K562 (cell line): ENCODE results near the gene CPED1. TPM values are rescaled to one million over a fixed set of nuclear protein-coding genes. Genes with fewer than 3 reads are reported as not detected.

Experiments used
- HNRNPUL1 ChIP-seq: fragments of 200-400 bp; formaldehyde crosslinking; IDR thresholded peaks from 2 replicates; pipeline ENCODE4 v1.6.1; 2017; ENCODE audit warnings: low read length
- ILF3 ChIP-seq: fragments of 450-650 bp; IDR thresholded peaks from 2 replicates; pipeline ENCODE4 v1.6.1; 2018; ENCODE audit warnings: antibody characterized with exemption, mild to moderate bottlenecking, moderate library complexity, borderline replicate concordance
- MED1 ChIP-seq: sonication (generic); formaldehyde crosslinking; IDR thresholded peaks from 2 replicates; pipeline ENCODE4 v1.8.1; 2023; ENCODE audit warnings: missing genetic modification reagents, borderline replicate concordance
- RB1 ChIP-seq: fragments of 450-650 bp; IDR thresholded peaks from 2 replicates; pipeline ENCODE4 v1.6.1; 2017; ENCODE audit warnings: low read depth, mild to moderate bottlenecking
- SRSF1 ChIP-seq: fragments of 200-400 bp; formaldehyde crosslinking; IDR thresholded peaks from 2 replicates; pipeline ENCODE4 v1.6.1; 2017; ENCODE audit warnings: mild to moderate bottlenecking, low read depth, low read length, moderate library complexity
- TAF9B ChIP-seq: fragments of 450-650 bp; IDR thresholded peaks from 2 replicates; pipeline ENCODE4 v1.6.1; 2018; ENCODE audit warnings: mild to moderate bottlenecking; ENCODE audit not compliant: partially characterized antibody
- TBL1XR1 ChIP-seq, 2 experiments: IDR thresholded peaks; 2 replicates each; pipeline ENCODE4 v1.6.1; 2012; ENCODE audit warnings: improper control_type of control experiment in 2 of 2, low read length in 2 of 2, mild to moderate bottlenecking in 1 of 2
- TGIF2 ChIP-seq: sonication (generic); formaldehyde crosslinking; IDR thresholded peaks from 2 replicates; pipeline ENCODE4 v1.8.1; 2022; ENCODE audit warnings: mild to moderate bottlenecking, missing genetic modification reagents, moderate library complexity
- ZNF12 ChIP-seq: sonication (generic); formaldehyde crosslinking; IDR thresholded peaks from 2 replicates; pipeline ENCODE4 v1.4.0; 2020; ENCODE audit warnings: mild to moderate bottlenecking, missing genetic modification reagents
- ZNF507 ChIP-seq: conservative IDR thresholded peaks from 2 replicates; pipeline ENCODE4 v1.6.1; 2017; ENCODE audit warnings: missing genetic modification characterization, missing compliant biosample characterization
- ZNF644 ChIP-seq: fragments of 200-800 bp; sonication (Bioruptor generic); IDR thresholded peaks from 2 replicates; pipeline ENCODE4 v1.6.1; 2016; ENCODE audit warnings: low read depth, missing genetic modification characterization, missing compliant biosample characterization
- ZNF77 ChIP-seq: fragments of 250-450 bp; sonication (Bioruptor Pico); IDR thresholded peaks from 2 replicates; pipeline ENCODE4 v1.5.0; 2020
- ZNF780A ChIP-seq: fragments of 250-450 bp; sonication (Bioruptor Pico); IDR thresholded peaks from 2 replicates; pipeline ENCODE4 v1.5.0; 2021; ENCODE audit warnings: mild to moderate bottlenecking
- ZSCAN29 ChIP-seq: fragments of 450-650 bp; IDR thresholded peaks from 2 replicates; pipeline ENCODE4 v1.6.1; 2017
- polyA plus RNA-seq, 8 experiments: library from polyadenylated mRNA; depleted of rRNA in 4 of 8; stranded (reverse) in 5 of 8; unstranded in 3 of 8; fragments of >200 nt; fragmentation: Nextera tagmentation in 2 of 8; fragmentation: Illumina TruSeq in 1 of 8; extraction: Ambion mirVana in 2 of 8; extraction: Trizol in 1 of 8; gene quantifications; 2 replicates each; pipeline versions ENCODE4 v1.2.1 to v1.2.3, GENCODE V29; 2011 to 2014; ENCODE audit warnings: inconsistent platforms in 1 of 8, missing spikeins in 1 of 8
- total RNA-seq, 7 experiments: library from RNA; depleted of rRNA in 6 of 7; stranded (reverse); fragments of >200 nt in 6 of 7; fragmentation: Illumina TruSeq in 2 of 7; extraction: Trizol in 2 of 7; gene quantifications; 2 replicates each; pipeline versions ENCODE4 v1.2.1 to v1.2.3, GENCODE V29; 2011 to 2021; ENCODE audit warnings: low replicate concordance in 1 of 7
- TF ChIP-seq, protein P1 (sequence below): fragments of 450-650 bp; IDR thresholded peaks from 2 replicates; pipeline ENCODE4 v1.6.1; 2017; ENCODE audit warnings: antibody characterized with exemption, mild to moderate bottlenecking
- TF ChIP-seq, protein P2 (sequence below): sonication (generic); formaldehyde crosslinking; IDR thresholded peaks from 2 replicates; pipeline ENCODE4 v1.8.0; 2022; ENCODE audit warnings: mild to moderate bottlenecking, missing genetic modification reagents, borderline replicate concordance
- TF ChIP-seq, protein P3 (sequence below): fragments of 200-800 bp; sonication (Bioruptor generic); IDR thresholded peaks from 2 replicates; pipeline ENCODE4 v1.6.1; 2016; ENCODE audit warnings: missing genetic modification characterization, missing compliant biosample characterization

CPED1 gene
- total and polyA plus RNA-seq, 9 of the 15 experiments (the other 6 are each of a cell fraction or from before 2014, with no cell fraction given) = 195 to 393 (median 290) TPM

DNA sequence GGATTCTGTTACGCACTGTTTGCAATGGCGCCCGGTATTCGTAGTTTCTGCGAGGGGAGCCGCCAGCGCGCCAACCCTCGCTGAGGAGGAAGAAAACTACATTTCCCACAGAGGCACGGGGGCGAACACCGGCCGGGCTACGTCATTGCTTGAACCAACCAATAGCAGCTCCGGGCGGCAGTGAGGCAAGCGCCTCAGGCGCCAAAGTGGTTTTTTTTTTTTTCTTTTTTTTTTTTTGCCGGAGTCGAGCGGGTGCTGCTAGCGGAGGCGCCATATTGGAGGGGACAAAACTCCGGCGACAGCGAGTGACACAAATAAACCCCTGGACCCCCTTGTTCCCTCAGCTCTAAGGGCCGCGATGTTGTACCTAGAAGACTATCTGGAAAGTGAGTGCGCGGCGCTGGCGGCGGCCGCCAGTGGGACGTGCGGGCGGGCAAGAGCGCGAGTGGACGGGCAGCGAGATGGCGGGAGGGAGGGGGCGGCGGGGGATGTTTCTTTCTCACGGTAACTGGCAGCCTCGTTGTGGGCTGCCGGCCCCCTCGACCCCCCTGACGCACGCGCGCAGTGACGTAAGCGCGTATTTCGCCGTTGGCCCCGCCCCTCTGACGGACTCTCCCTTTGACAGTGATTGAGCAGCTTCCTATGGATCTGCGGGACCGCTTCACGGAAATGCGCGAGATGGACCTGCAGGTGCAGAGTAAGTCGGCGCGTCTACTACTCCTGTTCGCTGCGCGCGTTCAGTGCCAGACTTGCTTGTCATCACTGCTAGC is 37.8 kb upstream of the CPED1 start, which contains the start of gene ING3 (continued):
- TF ChIP-seq, protein P1, sequence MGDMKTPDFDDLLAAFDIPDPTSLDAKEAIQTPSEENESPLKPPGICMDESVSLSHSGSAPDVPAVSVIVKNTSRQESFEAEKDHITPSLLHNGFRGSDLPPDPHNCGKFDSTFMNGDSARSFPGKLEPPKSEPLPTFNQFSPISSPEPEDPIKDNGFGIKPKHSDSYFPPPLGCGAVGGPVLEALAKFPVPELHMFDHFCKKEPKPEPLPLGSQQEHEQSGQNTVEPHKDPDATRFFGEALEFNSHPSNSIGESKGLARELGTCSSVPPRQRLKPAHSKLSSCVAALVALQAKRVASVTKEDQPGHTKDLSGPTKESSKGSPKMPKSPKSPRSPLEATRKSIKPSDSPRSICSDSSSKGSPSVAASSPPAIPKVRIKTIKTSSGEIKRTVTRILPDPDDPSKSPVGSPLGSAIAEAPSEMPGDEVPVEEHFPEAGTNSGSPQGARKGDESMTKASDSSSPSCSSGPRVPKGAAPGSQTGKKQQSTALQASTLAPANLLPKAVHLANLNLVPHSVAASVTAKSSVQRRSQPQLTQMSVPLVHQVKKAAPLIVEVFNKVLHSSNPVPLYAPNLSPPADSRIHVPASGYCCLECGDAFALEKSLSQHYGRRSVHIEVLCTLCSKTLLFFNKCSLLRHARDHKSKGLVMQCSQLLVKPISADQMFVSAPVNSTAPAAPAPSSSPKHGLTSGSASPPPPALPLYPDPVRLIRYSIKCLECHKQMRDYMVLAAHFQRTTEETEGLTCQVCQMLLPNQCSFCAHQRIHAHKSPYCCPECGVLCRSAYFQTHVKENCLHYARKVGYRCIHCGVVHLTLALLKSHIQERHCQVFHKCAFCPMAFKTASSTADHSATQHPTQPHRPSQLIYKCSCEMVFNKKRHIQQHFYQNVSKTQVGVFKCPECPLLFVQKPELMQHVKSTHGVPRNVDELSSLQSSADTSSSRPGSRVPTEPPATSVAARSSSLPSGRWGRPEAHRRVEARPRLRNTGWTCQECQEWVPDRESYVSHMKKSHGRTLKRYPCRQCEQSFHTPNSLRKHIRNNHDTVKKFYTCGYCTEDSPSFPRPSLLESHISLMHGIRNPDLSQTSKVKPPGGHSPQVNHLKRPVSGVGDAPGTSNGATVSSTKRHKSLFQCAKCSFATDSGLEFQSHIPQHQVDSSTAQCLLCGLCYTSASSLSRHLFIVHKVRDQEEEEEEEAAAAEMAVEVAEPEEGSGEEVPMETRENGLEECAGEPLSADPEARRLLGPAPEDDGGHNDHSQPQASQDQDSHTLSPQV = peak; percentile 93
- TF ChIP-seq TAF9B (peak; percentile 79), ZNF644 (peak; percentile 95), ZNF507 (tag) (no peak), ZNF77 (CRISPR knock-in tag) (no peak), SRSF1 (0 out of 2 replicates have a peak, but pooled peaks have one; percentile 28), HNRNPUL1 (no peak), MED1 (CRISPR knock-in tag) (no peak), ZNF12 (peak; percentile 70; the same call in 1 of the 2 replicates), ZNF780A (no peak), ZSCAN29 (no peak), RB1 (peak; percentile 41; the same call in 1 of the 2 replicates), ILF3 (no peak), TBL1XR1 (IDR thresholded peaks at IDR 0.05; ENCODE audit: low read length in 2 of 2) (peak; percentile 72 to 77), TGIF2 (CRISPR knock-in tag) (peak; percentile 12; the same call in 1 of the 2 replicates)
- TF ChIP-seq, protein P2, sequence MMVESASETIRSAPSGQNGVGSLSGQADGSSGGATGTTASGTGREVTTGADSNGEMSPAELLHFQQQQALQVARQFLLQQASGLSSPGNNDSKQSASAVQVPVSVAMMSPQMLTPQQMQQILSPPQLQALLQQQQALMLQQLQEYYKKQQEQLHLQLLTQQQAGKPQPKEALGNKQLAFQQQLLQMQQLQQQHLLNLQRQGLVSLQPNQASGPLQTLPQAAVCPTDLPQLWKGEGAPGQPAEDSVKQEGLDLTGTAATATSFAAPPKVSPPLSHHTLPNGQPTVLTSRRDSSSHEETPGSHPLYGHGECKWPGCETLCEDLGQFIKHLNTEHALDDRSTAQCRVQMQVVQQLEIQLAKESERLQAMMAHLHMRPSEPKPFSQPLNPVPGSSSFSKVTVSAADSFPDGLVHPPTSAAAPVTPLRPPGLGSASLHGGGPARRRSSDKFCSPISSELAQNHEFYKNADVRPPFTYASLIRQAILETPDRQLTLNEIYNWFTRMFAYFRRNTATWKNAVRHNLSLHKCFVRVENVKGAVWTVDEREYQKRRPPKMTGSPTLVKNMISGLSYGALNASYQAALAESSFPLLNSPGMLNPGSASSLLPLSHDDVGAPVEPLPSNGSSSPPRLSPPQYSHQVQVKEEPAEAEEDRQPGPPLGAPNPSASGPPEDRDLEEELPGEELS (CRISPR knock-in tag) = no peak; the same call in 1 of the 2 replicates
- TF ChIP-seq, protein P3, sequence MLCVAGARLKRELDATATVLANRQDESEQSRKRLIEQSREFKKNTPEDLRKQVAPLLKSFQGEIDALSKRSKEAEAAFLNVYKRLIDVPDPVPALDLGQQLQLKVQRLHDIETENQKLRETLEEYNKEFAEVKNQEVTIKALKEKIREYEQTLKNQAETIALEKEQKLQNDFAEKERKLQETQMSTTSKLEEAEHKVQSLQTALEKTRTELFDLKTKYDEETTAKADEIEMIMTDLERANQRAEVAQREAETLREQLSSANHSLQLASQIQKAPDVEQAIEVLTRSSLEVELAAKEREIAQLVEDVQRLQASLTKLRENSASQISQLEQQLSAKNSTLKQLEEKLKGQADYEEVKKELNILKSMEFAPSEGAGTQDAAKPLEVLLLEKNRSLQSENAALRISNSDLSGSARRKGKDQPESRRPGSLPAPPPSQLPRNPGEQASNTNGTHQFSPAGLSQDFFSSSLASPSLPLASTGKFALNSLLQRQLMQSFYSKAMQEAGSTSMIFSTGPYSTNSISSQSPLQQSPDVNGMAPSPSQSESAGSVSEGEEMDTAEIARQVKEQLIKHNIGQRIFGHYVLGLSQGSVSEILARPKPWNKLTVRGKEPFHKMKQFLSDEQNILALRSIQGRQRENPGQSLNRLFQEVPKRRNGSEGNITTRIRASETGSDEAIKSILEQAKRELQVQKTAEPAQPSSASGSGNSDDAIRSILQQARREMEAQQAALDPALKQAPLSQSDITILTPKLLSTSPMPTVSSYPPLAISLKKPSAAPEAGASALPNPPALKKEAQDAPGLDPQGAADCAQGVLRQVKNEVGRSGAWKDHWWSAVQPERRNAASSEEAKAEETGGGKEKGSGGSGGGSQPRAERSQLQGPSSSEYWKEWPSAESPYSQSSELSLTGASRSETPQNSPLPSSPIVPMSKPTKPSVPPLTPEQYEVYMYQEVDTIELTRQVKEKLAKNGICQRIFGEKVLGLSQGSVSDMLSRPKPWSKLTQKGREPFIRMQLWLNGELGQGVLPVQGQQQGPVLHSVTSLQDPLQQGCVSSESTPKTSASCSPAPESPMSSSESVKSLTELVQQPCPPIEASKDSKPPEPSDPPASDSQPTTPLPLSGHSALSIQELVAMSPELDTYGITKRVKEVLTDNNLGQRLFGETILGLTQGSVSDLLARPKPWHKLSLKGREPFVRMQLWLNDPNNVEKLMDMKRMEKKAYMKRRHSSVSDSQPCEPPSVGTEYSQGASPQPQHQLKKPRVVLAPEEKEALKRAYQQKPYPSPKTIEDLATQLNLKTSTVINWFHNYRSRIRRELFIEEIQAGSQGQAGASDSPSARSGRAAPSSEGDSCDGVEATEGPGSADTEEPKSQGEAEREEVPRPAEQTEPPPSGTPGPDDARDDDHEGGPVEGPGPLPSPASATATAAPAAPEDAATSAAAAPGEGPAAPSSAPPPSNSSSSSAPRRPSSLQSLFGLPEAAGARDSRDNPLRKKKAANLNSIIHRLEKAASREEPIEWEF (CRISPR knock-in tag) = no peak
